Activated CD8-positive, alpha-beta T cell treated with anti-CD3 and anti-CD28 coated beads, Interleukin-2, amount 10 ng/mL, durations not matched to agents 7 days and 5 days (primary cell): Measurements from ENCODE around the gene ZBTB48. TPM values are rescaled to one million over a fixed set of nuclear protein-coding genes. Genes with fewer than 3 reads are reported as not detected.

Experiments
- ATAC-seq: fragments of 150-1000 bp; cut with Tn5 transposase; one replicate; pipeline ENCODE4 v1.10.0; 2021; ENCODE audit warnings: moderate library complexity
- CTCF ChIA-PET: fragments of 350-600 bp; sonication (Branson Sonifier 250); formaldehyde crosslinking; loops from one replicate; lab custom pipeline; 2021; ENCODE audit warnings: antibody characterized with exemption; lab: Charles Lee
- POLR2A ChIA-PET: fragments of 350-600 bp; sonication (Branson Sonifier 250); formaldehyde crosslinking; loops from one replicate; lab custom pipeline; 2021; ENCODE audit warnings: antibody characterized with exemption; lab: Charles Lee
- DNase-seq: peaks from one replicate; pipeline ENCODE4 v3.0.0-alpha.2; 2020
- H3K27ac Mint-ChIP-seq: one replicate; pipeline ENCODE4 v1.8.0; 2021; ENCODE audit warnings: mild to moderate bottlenecking, mixed read lengths
- H3K27me3 Mint-ChIP-seq: one replicate; pipeline ENCODE4 v1.8.0; 2021; ENCODE audit warnings: low read depth, mixed read lengths
- H3K36me3 Mint-ChIP-seq: one replicate; pipeline ENCODE4 v1.8.0; 2021; ENCODE audit warnings: low read depth, mixed read lengths
- H3K4me1 Mint-ChIP-seq: one replicate; pipeline ENCODE4 v1.8.0; 2021; ENCODE audit warnings: low read depth, mixed read lengths
- H3K4me3 Mint-ChIP-seq: one replicate; pipeline ENCODE4 v1.8.0; 2021; ENCODE audit warnings: mild to moderate bottlenecking, mixed read lengths
- H3K9me3 Mint-ChIP-seq: one replicate; pipeline ENCODE4 v1.8.0; 2022; ENCODE audit warnings: mixed read lengths; ENCODE audit not compliant: insufficient read depth
- total RNA-seq, 2 experiments: library from RNA; stranded (reverse); gene quantifications; one replicate each; pipeline ENCODE4 v1.2.3, GENCODE V29; 2021

ZBTB48 gene
- total RNA-seq, 2 experiments from 2014 or later, result 36.5 to 41.7 TPM

DNA sequence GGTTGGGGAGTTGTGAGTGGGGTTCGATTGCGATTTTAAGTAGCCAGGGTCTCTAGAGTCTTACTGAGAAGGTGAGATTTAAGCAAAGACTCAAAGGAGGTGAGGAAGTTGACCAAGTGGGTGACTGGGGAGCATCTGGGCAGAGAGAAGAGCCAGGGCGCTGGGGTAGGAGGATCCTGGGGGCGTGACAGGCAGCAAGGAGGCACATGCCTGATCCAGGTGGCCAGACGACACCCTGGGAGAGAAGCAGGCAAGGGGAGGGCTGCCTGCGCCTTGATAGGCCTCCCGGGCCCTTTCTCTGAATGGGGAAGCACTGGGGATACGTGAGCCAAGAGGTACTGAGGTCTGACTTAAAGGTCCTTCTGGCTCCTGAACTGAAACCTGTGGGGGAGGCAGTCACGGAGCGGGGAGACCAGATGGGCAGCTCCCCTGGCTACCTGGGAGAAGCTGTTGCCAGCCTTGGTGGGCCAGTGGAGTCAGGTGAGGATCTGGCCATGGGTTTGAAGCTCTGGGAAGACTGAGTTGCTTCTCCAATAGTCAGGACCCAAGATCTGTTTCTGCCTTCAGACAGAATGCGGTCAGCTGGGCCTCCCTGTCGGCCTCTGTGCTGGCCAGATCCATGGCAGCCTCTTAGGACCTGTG lies 5.4 kb downstream of the ZBTB48 start:
- H3K27ac Mint-ChIP-seq, result no peak overlapping the region
- POLR2A ChIA-PET, result no interaction called here
- CTCF ChIA-PET, result no interaction called here

DNA sequence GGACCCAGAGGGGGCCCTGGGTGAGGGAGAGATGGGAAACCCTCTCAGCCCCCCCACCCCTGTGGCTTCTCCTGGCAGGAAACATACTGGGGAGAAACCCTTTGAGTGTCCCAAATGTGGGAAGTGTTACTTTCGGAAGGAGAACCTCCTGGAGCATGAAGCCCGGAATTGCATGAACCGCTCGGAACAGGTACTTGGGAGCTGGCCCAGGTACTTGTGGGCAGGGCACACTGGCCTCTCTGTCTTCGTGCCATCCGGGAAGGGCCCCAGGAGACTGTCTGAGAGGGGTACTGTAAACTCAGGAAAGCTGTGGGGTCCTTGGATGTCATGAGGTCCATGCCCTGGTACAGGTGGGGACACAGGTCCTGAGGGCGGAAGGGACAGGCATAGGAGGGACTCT lies 6.0 kb downstream of the ZBTB48 start:
- H3K4me3 Mint-ChIP-seq, result no peak overlapping the region
- peaks cover 34% of the 10 kb centered on the region for H3K4me1 Mint-ChIP-seq
- DNase-seq (no peak), ATAC-seq (no peak)
- H3K27ac Mint-ChIP-seq, result no peak overlapping the region
- CTCF ChIA-PET, result no interaction called here
- H3K27me3 Mint-ChIP-seq, result no peaks in the 10 kb centered on the region
- H3K9me3 Mint-ChIP-seq, result no peaks in the 10 kb centered on the region
- POLR2A ChIA-PET, result no interaction called here
- H3K36me3 Mint-ChIP-seq, result peaks cover 33% of the 10 kb centered on the region

More for the DNA sequence above, 5.4 kb downstream of the ZBTB48 start:
- H3K36me3 Mint-ChIP-seq, result peaks cover 28% of the 10 kb centered on the region
- H3K4me1 Mint-ChIP-seq, result peaks cover 35% of the 10 kb centered on the region
- H3K9me3 Mint-ChIP-seq, result no peaks in the 10 kb centered on the region
- H3K27me3 Mint-ChIP-seq, result no peaks in the 10 kb centered on the region
- H3K4me3 Mint-ChIP-seq, result no peak overlapping the region
- ATAC-seq (no peak), DNase-seq (no peak)

DNA sequence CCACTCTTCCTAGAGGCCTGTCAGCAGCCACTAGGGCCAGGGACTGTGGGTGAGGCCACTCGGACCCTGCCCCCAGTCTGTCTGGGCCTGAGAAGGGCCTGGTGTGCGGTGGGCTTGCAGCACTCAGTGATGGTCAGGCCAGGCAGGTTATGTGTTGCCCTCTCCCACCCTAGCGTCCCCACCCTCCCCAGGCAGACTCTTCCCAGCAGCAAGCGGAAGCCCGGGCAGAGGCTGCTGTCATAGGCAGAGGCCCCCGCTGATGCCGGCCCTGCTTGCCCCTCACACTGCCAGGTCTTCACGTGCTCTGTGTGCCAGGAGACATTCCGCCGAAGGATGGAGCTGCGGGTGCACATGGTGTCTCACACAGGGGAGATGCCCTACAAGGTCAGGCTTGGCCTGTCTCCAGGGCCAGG lies 6.6 kb downstream of the ZBTB48 start:
- DNase-seq (no peak), ATAC-seq (no peak)
- H3K27ac Mint-ChIP-seq, result no peak overlapping the region
- no peaks in the 10 kb centered on the region for H3K27me3 Mint-ChIP-seq
- CTCF ChIA-PET, result no interaction called here
- peaks cover 33% of the 10 kb centered on the region for H3K36me3 Mint-ChIP-seq
- H3K4me3 Mint-ChIP-seq, result no peak overlapping the region
- POLR2A ChIA-PET, result no interaction called here
- no peaks in the 10 kb centered on the region for H3K9me3 Mint-ChIP-seq
- peaks cover 34% of the 10 kb centered on the region for H3K4me1 Mint-ChIP-seq

DNA sequence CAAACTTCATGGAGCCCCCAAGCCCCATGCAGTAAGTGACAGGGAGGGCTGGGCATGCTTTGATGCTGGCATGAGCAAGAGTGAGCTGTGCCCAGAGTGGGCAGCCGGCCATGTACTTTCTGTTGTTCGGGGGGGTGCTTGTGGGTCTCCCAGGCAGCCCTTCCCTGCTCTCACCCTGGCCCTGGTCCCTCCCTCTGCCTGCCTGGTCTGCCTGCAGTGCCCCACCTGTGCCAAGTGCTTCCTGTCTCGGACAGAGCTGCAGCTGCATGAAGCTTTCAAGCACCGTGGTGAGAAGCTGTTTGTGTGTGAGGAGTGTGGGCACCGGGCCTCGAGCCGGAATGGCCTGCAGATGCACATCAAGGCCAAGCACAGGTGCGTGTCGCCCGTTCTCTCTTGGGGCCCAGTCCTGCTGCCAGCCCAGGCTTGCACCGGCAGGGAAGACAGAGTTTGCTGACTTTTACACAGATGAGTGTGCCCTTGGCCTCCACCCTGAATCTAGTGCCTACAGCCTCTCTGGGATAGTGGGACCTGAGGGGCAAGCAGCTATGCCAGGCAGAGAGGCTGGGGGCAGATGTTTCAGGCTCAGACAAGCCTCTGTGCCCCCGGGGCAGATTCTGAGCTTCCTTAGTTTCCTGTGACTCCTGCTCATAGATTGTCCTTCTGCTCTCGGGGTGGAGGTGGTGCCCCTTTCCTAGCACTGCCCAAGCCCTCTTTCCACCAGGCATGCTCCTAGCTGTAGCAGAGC lies 7.6 kb downstream of the ZBTB48 start:
- ChIA-PET CTCF (no interaction called here), POLR2A (interaction anchor here (0.9 kb wide), 1 partner anchor 12 kb away, joined by 3 read pairs; no protein-coding TSS in a partner anchor)
- Mint-ChIP-seq H3K4me3 (no peak overlapping the region), H3K27me3 (no peaks in the 10 kb centered on the region), H3K9me3 (no peaks in the 10 kb centered on the region), H3K36me3 (peaks cover 29% of the 10 kb centered on the region), H3K27ac (peak overlapping the region; percentile 57), H3K4me1 (peaks cover 34% of the 10 kb centered on the region)
- ATAC-seq (no peak), DNase-seq (no peak)

DNA sequence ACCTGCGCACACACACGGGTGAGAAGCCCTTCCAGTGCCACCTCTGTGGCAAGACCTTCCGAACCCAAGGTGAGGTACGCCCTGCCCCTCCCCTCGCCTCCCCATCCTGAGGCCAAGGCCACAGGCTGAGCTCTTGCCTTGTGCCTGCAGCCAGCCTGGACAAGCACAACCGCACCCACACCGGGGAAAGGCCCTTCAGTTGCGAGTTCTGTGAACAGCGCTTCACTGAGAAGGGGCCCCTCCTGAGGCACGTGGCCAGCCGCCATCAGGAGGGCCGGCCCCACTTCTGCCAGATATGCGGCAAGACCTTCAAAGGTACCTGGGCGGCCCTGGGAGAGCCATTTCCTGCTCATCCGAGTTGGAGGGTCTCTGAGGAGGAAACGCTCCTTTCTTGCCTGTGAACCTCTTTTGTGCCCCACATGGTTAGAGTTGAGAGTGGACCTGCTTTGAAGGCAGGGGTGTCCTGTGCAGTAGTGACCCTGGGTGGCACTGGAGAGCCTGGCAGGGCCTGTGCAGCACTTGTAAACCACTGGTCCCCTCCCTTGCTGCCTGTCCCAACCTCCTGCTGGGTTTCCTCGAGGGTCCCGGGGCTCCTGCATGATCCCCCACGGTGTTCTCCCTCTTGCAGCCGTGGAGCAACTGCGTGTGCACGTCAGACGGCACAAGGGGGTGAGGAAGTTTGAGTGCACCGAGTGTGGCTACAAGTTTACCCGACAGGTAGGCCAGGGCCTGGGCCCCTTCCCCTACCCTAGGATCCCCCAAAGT lies 8.5 kb downstream of the ZBTB48 start:
- H3K27ac Mint-ChIP-seq, result peak overlapping the region; percentile 55

DNA sequence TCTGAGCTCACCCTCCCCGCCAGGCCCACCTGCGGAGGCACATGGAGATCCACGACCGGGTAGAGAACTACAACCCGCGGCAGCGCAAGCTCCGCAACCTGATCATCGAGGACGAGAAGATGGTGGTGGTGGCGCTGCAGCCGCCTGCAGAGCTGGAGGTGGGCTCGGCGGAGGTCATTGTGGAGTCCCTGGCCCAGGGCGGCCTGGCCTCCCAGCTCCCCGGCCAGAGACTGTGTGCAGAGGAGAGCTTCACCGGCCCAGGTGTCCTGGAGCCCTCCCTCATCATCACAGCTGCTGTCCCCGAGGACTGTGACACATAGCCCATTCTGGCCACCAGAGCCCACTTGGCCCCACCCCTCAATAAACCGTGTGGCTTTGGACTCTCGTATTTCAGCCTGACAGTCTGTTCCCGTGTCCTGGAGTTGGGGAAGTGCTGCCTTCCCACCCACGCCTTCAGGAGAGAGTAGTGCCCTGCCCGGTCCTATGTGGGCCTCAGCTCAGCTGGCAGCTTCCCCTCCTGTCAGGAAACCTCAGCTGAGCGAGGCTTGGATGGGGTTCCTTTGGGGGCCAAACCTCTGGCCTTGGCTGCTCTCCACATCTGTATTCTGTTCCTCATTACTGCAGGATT lies 9.2 kb downstream of the ZBTB48 start:
- Mint-ChIP-seq H3K27me3 (no peaks in the 10 kb centered on the region), H3K4me3 (no peak overlapping the region), H3K9me3 (no peaks in the 10 kb centered on the region), H3K36me3 (peaks cover 37% of the 10 kb centered on the region), H3K4me1 (peaks cover 42% of the 10 kb centered on the region), H3K27ac (no peak overlapping the region)
- ATAC-seq (no peak), DNase-seq (no peak)
- POLR2A ChIA-PET, result interaction anchor here (0.6 to 1.1 kb wide), 4 partner anchors 8 to 17 kb away, joined by 3 to 6 read pairs (median 3); no protein-coding TSS in a partner anchor
- CTCF ChIA-PET, result interaction anchor here (1.2 to 1.8 kb wide), 3 partner anchors 9 to 34 kb away, joined by 3 to 6 read pairs (median 3); partner anchors contain the start of genes TAS1R1 and ZBTB48

More for the DNA sequence above, 8.5 kb downstream of the ZBTB48 start:
- ChIA-PET POLR2A (no interaction called here), CTCF (interaction anchor here (1.2 kb wide), 1 partner anchor 10 kb away, joined by 3 read pairs; no protein-coding TSS in a partner anchor)
- ATAC-seq (no peak), DNase-seq (no peak)
- no peaks in the 10 kb centered on the region for H3K27me3 Mint-ChIP-seq
- no peak overlapping the region for H3K4me3 Mint-ChIP-seq
- peaks cover 32% of the 10 kb centered on the region for H3K36me3 Mint-ChIP-seq
- H3K4me1 Mint-ChIP-seq, result peaks cover 39% of the 10 kb centered on the region
- no peaks in the 10 kb centered on the region for H3K9me3 Mint-ChIP-seq

DNA sequence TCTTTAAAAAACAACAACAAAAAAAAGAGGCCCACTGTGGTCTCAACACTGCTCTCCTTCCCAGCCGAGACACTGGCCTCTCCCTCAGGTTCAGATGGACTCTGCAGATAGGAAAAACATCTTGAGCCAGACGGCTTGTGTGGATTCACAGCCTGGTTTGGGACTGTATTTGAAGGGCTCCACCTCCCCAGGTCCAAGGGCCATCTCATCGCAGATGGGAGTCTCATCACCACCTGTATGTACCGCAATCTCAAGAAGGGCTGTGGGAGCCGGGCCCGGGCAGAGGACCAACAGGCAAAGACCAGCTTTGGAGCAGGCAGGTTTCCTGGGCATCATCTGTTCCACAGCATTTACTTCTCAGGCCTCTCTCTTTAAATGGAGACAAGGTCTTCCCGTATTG lies 10.3 kb downstream of the ZBTB48 start:
- CTCF ChIA-PET, result interaction anchor here (1.2 to 1.8 kb wide), 2 partner anchors 10 to 35 kb away, joined by 3 to 6 read pairs; partner anchors contain the start of genes TAS1R1 and ZBTB48
- no peaks in the 10 kb centered on the region for H3K9me3 Mint-ChIP-seq
- no peak overlapping the region for H3K27ac Mint-ChIP-seq
- no peak for DNase-seq
- H3K4me3 Mint-ChIP-seq, result no peak overlapping the region
- ATAC-seq, result no peak
- H3K4me1 Mint-ChIP-seq, result peaks cover 40% of the 10 kb centered on the region
- H3K27me3 Mint-ChIP-seq, result no peaks in the 10 kb centered on the region
- H3K36me3 Mint-ChIP-seq, result peaks cover 45% of the 10 kb centered on the region
- POLR2A ChIA-PET, result interaction anchor here (1.1 kb wide), 1 partner anchor 13 kb away, joined by 3 read pairs; no protein-coding TSS in a partner anchor

DNA sequence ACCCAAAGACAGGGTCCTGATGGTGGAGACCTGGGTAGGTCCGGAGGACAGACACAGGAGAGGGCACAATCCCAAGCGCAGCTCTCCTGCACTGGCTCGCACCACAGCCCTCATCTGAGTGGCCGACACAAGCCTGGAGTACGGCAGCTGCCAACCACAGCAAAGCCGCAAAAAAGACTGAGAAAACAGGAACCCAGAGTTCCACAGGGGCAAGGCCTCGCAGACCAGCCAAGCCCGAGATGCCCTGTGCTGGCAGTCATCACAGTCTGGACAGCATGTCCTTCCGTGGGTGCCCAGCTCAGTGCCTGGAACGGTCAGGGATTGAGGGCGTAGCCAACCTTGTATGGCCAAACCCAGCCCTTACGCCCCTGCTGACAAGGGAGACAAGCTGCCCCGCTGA lies 11.4 kb downstream of the ZBTB48 start:
- POLR2A ChIA-PET, result no interaction called here
- Mint-ChIP-seq H3K4me1 (peaks cover 45% of the 10 kb centered on the region), H3K36me3 (peaks cover 57% of the 10 kb centered on the region), H3K4me3 (no peak overlapping the region), H3K9me3 (no peaks in the 10 kb centered on the region), H3K27me3 (no peaks in the 10 kb centered on the region), H3K27ac (peak overlapping the region; percentile 79)
- ATAC-seq (peak; percentile 39), DNase-seq (peak; percentile 36)
- CTCF ChIA-PET, result interaction anchor here (1.3 to 1.4 kb wide), 2 partner anchors 9 to 11 kb away, joined by 3 to 4 read pairs; partner anchors contain the start of gene KLHL21

DNA sequence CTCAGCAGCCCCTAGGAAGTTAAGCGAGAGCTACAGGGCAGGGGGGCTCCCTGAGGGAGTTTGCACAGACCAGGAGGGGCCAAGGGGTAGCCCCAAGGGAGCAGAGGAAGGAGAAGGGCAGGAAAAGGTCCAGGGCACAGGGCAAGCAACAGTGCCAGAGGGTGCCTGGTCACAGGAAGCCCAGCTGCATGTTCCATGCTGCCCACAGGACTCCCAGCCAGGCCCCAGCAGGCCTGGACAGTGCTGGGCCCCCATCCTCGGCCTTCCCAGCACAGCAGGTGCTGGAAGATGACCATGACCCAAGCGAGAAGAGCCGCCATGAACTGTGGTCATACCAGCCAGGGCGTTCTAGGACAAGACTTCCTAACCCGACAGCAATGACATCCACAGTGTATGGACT lies 11.8 kb downstream of the ZBTB48 start:
- ATAC-seq, result no peak
- no peaks in the 10 kb centered on the region for H3K9me3 Mint-ChIP-seq
- CTCF ChIA-PET, result interaction anchor here (1.3 to 1.4 kb wide), 2 partner anchors 8 to 11 kb away, joined by 3 to 4 read pairs; partner anchors contain the start of gene KLHL21

DNA sequence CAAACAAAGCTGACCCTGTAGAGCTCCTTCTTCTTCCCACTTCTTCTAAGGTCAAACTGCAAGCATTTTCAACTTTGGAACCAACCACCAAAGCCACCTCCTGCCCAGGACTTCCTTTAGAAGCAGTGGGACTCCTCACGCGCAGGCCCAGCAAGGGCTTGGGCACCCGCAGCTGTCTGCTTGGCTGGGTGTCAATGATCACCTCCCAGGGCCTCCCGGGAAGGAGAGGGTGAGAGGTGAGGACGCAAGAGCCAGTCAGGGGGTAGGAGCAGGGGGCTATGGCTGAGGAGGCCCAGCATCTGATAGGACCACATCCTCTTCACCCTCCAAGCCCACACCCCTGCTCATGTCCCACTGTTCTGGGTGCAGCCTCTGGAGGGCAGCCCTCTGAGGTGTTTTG lies 12.6 kb downstream of the ZBTB48 start:
- POLR2A ChIA-PET, result interaction anchor here (1.1 kb wide), 1 partner anchor 11 kb away, joined by 4 read pairs; no protein-coding TSS in a partner anchor

More for the DNA sequence above, 11.8 kb downstream of the ZBTB48 start:
- no peak overlapping the region for H3K4me3 Mint-ChIP-seq
- no peaks in the 10 kb centered on the region for H3K27me3 Mint-ChIP-seq
- peak overlapping the region; percentile 79 for H3K27ac Mint-ChIP-seq
- peaks cover 61% of the 10 kb centered on the region for H3K36me3 Mint-ChIP-seq
- DNase-seq, result no peak
- peaks cover 46% of the 10 kb centered on the region for H3K4me1 Mint-ChIP-seq
- POLR2A ChIA-PET, result interaction anchor here (1.1 kb wide), 1 partner anchor 12 kb away, joined by 4 read pairs; no protein-coding TSS in a partner anchor

More for the DNA sequence above, 12.6 kb downstream of the ZBTB48 start:
- ATAC-seq (peak; percentile 7), DNase-seq (no peak)
- no peaks in the 10 kb centered on the region for H3K27me3 Mint-ChIP-seq
- peak overlapping the region; percentile 79 for H3K27ac Mint-ChIP-seq
- H3K4me1 Mint-ChIP-seq, result peaks cover 42% of the 10 kb centered on the region
- no peaks in the 10 kb centered on the region for H3K9me3 Mint-ChIP-seq
- H3K4me3 Mint-ChIP-seq, result peak overlapping the region; percentile 2
- CTCF ChIA-PET, result interaction anchor here (1.0 to 1.4 kb wide), 2 partner anchors 9 to 10 kb away, joined by 3 to 4 read pairs; partner anchors contain the start of gene KLHL21
- peaks cover 63% of the 10 kb centered on the region for H3K36me3 Mint-ChIP-seq
